Mucosa of descending colon (tissue), 3 donors: ENCODE measurements around the gene CLECL1. TPM values are rescaled to one million over a fixed set of nuclear protein-coding genes. Genes with fewer than 3 reads are reported as not detected.

ENCODE experiments used
- ATAC-seq: fragments of 200-7000 bp; cut with Tn5 transposase; one replicate; pipeline ENCODE4 v1.9.1; 2020; ENCODE audit warnings: mild to moderate bottlenecking, moderate library complexity
- DNase-seq, 3 donors: peaks; one replicate each; pipeline ENCODE4 v3.0.0-alpha.2; 2020
- H3K36me3 ChIP-seq: fragments of 200-600 bp; one replicate; pipeline ENCODE4 v1.8.0; 2021; ENCODE audit warnings: low read depth, mild to moderate bottlenecking
- H3K4me1 ChIP-seq: fragments of 200-600 bp; one replicate; pipeline ENCODE4 v1.8.0; 2021; ENCODE audit warnings: low read depth, mild to moderate bottlenecking
- H3K4me3 ChIP-seq: fragments of 200-600 bp; one replicate; pipeline ENCODE4 v1.8.0; 2021; ENCODE audit warnings: mild to moderate bottlenecking
- H3K9me3 ChIP-seq: fragments of 200-600 bp; one replicate; pipeline ENCODE4 v1.8.0; 2021; ENCODE audit warnings: mild to moderate bottlenecking
- CTCF ChIP-seq: fragments of 200-600 bp; IDR thresholded peaks from one replicate; pipeline ENCODE4 v1.8.0; 2022; ENCODE audit warnings: antibody characterized with exemption, mild to moderate bottlenecking
- intact Hi-C, 2 donors: fragments of 100-400 bp; cut with DNase I in 1 of 2; cut with micrococcal nuclease in 1 of 2; formaldehyde crosslinking; loops; one replicate each; pipeline versions ENCODE4 v1.11.0 to v1.11.1; 2022; cut with DNase I, micrococcal nuclease
- total RNA-seq, 3 donors: library from RNA; stranded (reverse); fragmentation: NEBNext Ultra II Directional in 2 of 3; extraction: Animal tissue kit (Norgen Biotek cat#: 25700) in 2 of 3; gene quantifications; one replicate each; pipeline versions ENCODE4 v1.2.1 to v1.2.4, GENCODE V29; 2021 to 2023
- donor health status: DM: no; HTN: no; CAD: no; lungs with moderate emphysema.
- donor health status: DM: no; HTN: no; CAD: no.
- donor health status: DM: no; HTN: yes; CAD: no.

Gene CLECL1
- total RNA-seq, 3 donors from 2014 or later, result 0.51 to 0.64 TPM; not detected in 1

GRCh38 chr12:9727813-9728212 is 5.1 kb downstream of the CLECL1 start:
- no peaks in the 10 kb centered on the region for H3K9me3 ChIP-seq
- DNase-seq (no peak), ATAC-seq (no peak)
- intact Hi-C loops, result no loop called here
- no peaks in the 10 kb centered on the region for H3K4me1 ChIP-seq
- no peaks in the 10 kb centered on the region for H3K36me3 ChIP-seq
- TF ChIP-seq CTCF, result no peak
- H3K4me3 ChIP-seq, result no peak overlapping the region

GRCh38 chr12:9725213-9725870 is 7.6 kb downstream of the CLECL1 start:
- H3K36me3 ChIP-seq, result no peaks in the 10 kb centered on the region
- H3K9me3 ChIP-seq, result no peaks in the 10 kb centered on the region
- ATAC-seq (no peak), DNase-seq (no peak)
- no peaks in the 10 kb centered on the region for H3K4me1 ChIP-seq
- intact Hi-C loops, result no loop called here
- no peak for TF ChIP-seq CTCF
- no peak overlapping the region for H3K4me3 ChIP-seq

- H3K4me3 ChIP-seq, result no peak overlapping the region
- intact Hi-C loops, result no loop called here
- ATAC-seq (no peak), DNase-seq (no peak)
- H3K4me1 ChIP-seq, result no peaks in the 10 kb centered on the region
- TF ChIP-seq CTCF, result no peak
- H3K36me3 ChIP-seq, result no peaks in the 10 kb centered on the region
- H3K9me3 ChIP-seq, result no peaks in the 10 kb centered on the region
Observed at GRCh38 chr12:9724023-9724422, 8.9 kb downstream of the CLECL1 start.

- no peaks in the 10 kb centered on the region for H3K36me3 ChIP-seq
- no peak for TF ChIP-seq CTCF
- H3K9me3 ChIP-seq, result no peaks in the 10 kb centered on the region
- peak; percentile 60 for ATAC-seq
- intact Hi-C loops, result no loop called here
- H3K4me3 ChIP-seq, result no peak overlapping the region
- DNase-seq, result no peak
- no peaks in the 10 kb centered on the region for H3K4me1 ChIP-seq
Observed at GRCh38 chr12:9721394-9722092, 11.4 kb downstream of the CLECL1 start.

- Histone ChIP-seq H3K4me3 (no peak overlapping the region), H3K9me3 (no peaks in the 10 kb centered on the region), H3K4me1 (no peaks in the 10 kb centered on the region), H3K36me3 (no peaks in the 10 kb centered on the region)
- TF ChIP-seq CTCF, result no peak
- ATAC-seq (no peak), DNase-seq (no peak)
- intact Hi-C loops, result no loop called here
Observed at GRCh38 chr12:9719790-9720189, 13.1 kb downstream of the CLECL1 start.
